ENCODE measurements around the gene GSTM1. TPM values are rescaled to one million over a fixed set of nuclear protein-coding genes. Genes with fewer than 3 reads are reported as not detected.
"Not testable (repeated sequence)": the region's sequence is repeated elsewhere in the genome, so short reads cannot be mapped to it uniquely, and the experiment has no call there.

Gene GSTM1
- total and polyA plus RNA-seq, 2 of the 8 experiments (the other 6 are each of a cell fraction or from before 2014, with no cell fraction given) = 16.7 to 42.5 TPM

DNA sequence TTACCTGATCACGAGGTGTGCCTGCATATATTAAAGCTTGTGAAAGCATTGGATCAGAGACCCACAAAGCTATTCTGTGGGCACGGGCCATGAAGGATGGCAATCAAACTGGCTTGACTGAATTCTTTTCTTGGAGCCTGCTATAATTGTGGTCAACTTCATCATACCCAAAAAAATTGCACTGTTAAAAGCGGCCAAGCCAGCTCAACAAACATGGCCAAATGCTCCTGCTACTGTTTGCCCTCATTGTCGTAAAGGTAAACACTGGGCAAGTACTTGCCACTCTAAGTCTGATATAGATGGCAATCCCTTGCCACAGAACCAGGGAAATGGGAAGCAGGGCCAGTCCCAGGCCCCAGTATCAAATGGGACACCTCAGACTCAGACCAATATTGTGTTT is 17.8 kb downstream of the GSTM1 start (continued):
- TF ChIP-seq SP2 (IDR thresholded peaks at IDR 0.05; ENCODE audit: low read length) = no peak
- no peak for TF ChIP-seq EZH2 (IDR thresholded peaks at IDR 0.05; ENCODE audit: low read depth, low read length, severe bottlenecking)
- no peak for TF ChIP-seq BCL11A (IDR thresholded peaks at IDR 0.05; ENCODE audit: low read depth in 2 of 2, low read length in 2 of 2)
- TF ChIP-seq NANOG (IDR thresholded peaks at IDR 0.05; ENCODE audit: insufficient read depth, low read depth, low read length, poor library complexity, severe bottlenecking) = no peak

DNA sequence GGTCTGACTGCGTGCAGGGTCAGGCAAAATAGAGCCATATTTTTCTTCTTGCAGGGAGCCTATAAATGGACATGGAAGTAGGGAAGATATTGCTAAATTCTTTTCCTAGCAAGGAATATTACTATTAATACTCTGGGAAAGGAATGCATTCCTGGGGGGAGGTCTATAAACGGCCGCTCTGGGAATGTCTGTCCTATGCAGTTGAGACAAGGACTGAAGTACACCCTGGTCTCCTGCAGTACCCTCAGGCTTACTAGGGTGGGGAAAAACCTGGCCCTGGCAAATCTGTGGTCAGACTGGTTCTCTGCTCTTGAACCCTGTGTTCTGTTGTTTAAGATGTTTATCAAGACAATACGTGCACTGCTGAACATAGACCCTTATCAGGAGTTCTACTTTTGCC is 21.3 kb downstream of the GSTM1 start:
- not testable (repeated sequence) for H4K20me1 ChIP-seq (replicated peaks in 1 of 2; ENCODE audit: control insufficient read depth in 1 of 2, insufficient read depth in 2 of 2, low read length in 2 of 2); H3K9ac ChIP-seq (replicated peaks in 1 of 4; ENCODE audit: extremely low read depth in 1 of 4, low read depth in 3 of 4, low read length in 3 of 4); H2BK15ac ChIP-seq (ENCODE audit: low read length); H3K4ac ChIP-seq (replicated peaks; ENCODE audit: insufficient read length, low read depth, low read length); H4K8ac ChIP-seq (ENCODE audit: extremely low read depth, insufficient read depth, low read length); H3K79me2 ChIP-seq (ENCODE audit: control insufficient read depth in 1 of 2, insufficient read depth in 2 of 2, low read length in 2 of 2); H3K18ac ChIP-seq (ENCODE audit: extremely low read depth, low read length); DNase-seq (ENCODE audit: low read depth in 1 of 2, low spot score in 2 of 2); H3K79me1 ChIP-seq (ENCODE audit: low read depth, low read length); H3K27me3 ChIP-seq (replicated peaks in 1 of 4; ENCODE audit: control insufficient read depth in 3 of 4, extremely low read depth in 1 of 4, insufficient read depth in 3 of 4, low read length in 3 of 4); H3K23ac ChIP-seq (ENCODE audit: insufficient read length); H3K36me3 ChIP-seq (ENCODE audit: control insufficient read depth in 2 of 4, insufficient read depth in 4 of 4, low read length in 3 of 4); H3K27ac ChIP-seq (ENCODE audit: low read depth, low read length); FAIRE-seq; H4K5ac ChIP-seq (ENCODE audit: insufficient read length, low read depth, low read length); H2BK12ac ChIP-seq (ENCODE audit: low read depth, low read length); H3K14ac ChIP-seq (ENCODE audit: insufficient read length); H3K56ac ChIP-seq (replicated peaks; ENCODE audit: insufficient read length, low read depth, low read length); H2BK20ac ChIP-seq (ENCODE audit: low read length); H3K23me2 ChIP-seq (ENCODE audit: low read depth, low read length); H3K4me1 ChIP-seq (replicated peaks in 1 of 4; ENCODE audit: control insufficient read depth in 3 of 4, insufficient read depth in 4 of 4, low read length in 3 of 4); H3K4me3 ChIP-seq (ENCODE audit: extremely low read depth in 1 of 4, insufficient read depth in 2 of 4, low read depth in 3 of 4, low read length in 4 of 4); H2AK5ac ChIP-seq (ENCODE audit: low read depth, low read length); H2BK5ac ChIP-seq (ENCODE audit: low read depth, low read length); H2AFZ ChIP-seq (ENCODE audit: low read length); H2BK120ac ChIP-seq (replicated peaks; ENCODE audit: low read depth, low read length); H3K4me2 ChIP-seq (ENCODE audit: insufficient read depth in 1 of 2, low read depth in 2 of 2, low read length in 2 of 2); H4K91ac ChIP-seq (replicated peaks; ENCODE audit: insufficient read length, low read length)
- ChIA-PET POLR2A (ENCODE audit: partially characterized antibody) (interaction anchor here (0.6 kb wide), 1 partner anchor 42 kb away, joined by 3 read pairs; no protein-coding TSS in a partner anchor), CTCF (ENCODE audit: partially characterized antibody) (interaction anchor here (1.0 kb wide), 1 partner anchor 192 kb away, joined by 3 read pairs; no protein-coding TSS in a partner anchor)
- peaks cover 6 to 11% of the 10 kb centered on the region in 2 experiments; a peak in 3 of 4 replicates for H3K9me3 ChIP-seq (ENCODE audit: insufficient read depth in 2 of 2, low read depth in 1 of 2, low read length in 1 of 2)
- whole genome bisulfite sequencing, 2 experiments (ENCODE audit: extremely low coverage in 1 of 2, insufficient coverage in 1 of 2, insufficient read length in 1 of 2, insufficient replicate concordance in 2 of 2, low coverage in 1 of 2, low lambda C conversion rate in 2 of 2, missing lambda C conversion rate in 1 of 2) = 71% methylated on average over 4 of the region's 4 CpGs; no CpG with 5 or more reads in 1 of the 2 experiments
